Measurements from ENCODE around the gene BPTF.
"Not testable (repeated sequence)": the region's sequence is repeated elsewhere in the genome, so short reads cannot be mapped to it uniquely, and the experiment has no call there.

BPTF gene, protein sequence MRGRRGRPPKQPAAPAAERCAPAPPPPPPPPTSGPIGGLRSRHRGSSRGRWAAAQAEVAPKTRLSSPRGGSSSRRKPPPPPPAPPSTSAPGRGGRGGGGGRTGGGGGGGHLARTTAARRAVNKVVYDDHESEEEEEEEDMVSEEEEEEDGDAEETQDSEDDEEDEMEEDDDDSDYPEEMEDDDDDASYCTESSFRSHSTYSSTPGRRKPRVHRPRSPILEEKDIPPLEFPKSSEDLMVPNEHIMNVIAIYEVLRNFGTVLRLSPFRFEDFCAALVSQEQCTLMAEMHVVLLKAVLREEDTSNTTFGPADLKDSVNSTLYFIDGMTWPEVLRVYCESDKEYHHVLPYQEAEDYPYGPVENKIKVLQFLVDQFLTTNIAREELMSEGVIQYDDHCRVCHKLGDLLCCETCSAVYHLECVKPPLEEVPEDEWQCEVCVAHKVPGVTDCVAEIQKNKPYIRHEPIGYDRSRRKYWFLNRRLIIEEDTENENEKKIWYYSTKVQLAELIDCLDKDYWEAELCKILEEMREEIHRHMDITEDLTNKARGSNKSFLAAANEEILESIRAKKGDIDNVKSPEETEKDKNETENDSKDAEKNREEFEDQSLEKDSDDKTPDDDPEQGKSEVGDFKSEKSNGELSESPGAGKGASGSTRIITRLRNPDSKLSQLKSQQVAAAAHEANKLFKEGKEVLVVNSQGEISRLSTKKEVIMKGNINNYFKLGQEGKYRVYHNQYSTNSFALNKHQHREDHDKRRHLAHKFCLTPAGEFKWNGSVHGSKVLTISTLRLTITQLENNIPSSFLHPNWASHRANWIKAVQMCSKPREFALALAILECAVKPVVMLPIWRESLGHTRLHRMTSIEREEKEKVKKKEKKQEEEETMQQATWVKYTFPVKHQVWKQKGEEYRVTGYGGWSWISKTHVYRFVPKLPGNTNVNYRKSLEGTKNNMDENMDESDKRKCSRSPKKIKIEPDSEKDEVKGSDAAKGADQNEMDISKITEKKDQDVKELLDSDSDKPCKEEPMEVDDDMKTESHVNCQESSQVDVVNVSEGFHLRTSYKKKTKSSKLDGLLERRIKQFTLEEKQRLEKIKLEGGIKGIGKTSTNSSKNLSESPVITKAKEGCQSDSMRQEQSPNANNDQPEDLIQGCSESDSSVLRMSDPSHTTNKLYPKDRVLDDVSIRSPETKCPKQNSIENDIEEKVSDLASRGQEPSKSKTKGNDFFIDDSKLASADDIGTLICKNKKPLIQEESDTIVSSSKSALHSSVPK (N-terminal part only)

DNA sequence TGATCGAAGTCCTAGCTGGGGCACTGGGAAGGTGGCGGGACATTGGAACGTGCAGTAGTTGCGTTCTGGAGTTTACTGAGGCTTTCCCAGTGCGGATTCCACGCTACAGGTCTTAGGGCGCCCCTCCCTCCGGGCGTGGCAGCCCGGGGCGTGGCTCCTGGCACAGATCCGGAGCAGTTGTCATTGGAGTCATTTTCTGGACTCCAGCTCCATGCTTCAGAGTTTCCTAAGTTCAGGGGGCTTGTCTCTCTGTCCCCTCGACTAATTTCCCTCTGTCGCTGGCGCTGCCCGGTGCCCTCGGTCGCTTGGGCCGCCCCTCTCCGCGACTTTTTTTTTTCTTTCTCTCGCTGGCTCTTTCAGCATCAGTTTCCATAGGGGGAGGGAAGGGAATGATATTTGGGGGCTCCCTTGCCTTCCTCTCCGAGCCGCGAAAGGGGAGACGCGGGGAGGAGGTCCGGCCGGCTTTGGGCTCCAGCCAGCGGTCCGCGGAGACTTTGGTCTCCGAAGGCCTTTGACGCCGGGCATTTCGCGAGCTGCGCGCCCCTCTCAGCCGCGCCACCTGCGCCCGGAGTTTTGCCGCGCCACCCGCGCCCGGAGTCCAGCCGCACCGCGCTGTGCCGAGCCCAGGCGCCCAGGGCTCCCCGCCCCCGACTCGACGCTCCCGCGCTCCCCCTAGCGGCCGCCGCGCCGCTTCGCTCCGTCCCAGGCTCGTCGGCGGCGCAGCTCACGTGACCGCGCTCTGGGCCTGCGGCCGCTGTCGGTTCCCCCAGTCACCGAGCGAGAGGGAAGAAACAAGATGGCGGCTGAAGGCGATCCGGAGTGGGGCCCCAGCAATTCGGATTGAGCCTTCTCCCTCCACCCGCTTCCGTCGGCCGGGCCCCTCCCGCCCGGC lies at the start of gene BPTF:
TSS of gene BPTF (plus strand) at position 769 of the 892 bp plus-strand sequence. CDS start 222 bp downstream, outside the sequence.
- peak; percentile 95 for DNase-seq

DNA sequence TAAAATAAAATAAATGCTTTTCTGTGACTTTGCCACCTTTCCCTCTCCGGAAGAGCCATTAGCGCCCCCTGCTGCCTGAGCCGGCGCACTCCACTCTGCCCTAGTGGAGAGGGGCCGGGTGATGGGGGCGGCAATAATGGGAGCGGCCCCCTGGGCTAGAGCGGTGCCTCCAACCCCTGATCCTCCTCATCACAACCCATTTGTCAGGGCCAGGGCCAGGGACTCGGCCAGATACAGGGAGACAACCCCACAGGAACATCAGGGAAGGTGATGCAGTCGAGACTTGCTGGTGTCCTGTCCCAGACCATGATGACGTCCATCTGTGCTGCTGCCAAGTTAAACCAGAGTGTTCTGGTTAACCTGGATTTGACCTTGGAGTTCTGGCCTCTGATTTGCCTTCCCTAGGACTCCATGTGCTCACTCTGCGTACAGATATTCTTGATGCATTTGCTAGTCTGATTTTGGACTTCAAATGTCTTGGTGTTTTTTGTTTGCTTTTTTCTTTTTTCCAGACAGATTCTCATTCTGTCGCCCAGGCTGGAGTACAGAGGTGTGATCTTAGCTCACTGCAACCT lies 46.1 kb upstream of the BPTF start:
- peak; percentile 55 for DNase-seq

DNA sequence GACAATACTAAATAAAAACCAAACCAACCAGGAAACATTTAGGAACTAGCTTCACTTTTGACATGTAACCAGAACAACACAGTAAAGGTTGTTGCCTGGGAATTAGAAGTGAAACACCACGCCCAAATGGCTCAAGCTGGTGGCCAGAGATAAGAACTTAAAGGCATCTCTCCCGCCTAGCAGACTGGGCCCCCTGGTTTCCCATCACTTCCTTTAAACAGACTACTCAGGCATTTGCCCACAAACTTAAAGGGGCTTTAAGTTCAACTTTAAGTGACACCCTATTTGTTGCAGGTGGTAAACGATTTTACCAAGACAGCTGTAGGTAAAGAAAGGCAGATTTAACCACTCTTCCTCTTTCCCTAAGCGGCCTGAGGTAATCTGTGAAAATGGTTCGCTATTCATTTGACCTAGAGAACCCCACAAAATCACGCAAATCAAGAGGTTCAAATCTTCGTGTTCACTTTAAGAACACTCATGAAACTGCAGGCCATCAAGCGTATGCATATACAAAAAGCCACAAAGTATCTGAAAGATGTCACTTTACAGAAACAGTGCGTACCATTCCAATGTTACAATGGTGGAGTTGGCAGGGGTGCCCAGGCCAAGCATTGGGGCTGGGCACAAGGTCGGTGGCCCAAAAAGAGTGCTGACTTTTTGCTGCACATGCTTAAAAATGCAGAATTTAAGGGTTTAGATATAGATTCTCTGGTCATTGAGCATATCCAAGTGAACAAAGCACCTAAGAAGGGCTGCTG lies 40.8 kb upstream of the BPTF start:
- DNase-seq = no peak

DNA sequence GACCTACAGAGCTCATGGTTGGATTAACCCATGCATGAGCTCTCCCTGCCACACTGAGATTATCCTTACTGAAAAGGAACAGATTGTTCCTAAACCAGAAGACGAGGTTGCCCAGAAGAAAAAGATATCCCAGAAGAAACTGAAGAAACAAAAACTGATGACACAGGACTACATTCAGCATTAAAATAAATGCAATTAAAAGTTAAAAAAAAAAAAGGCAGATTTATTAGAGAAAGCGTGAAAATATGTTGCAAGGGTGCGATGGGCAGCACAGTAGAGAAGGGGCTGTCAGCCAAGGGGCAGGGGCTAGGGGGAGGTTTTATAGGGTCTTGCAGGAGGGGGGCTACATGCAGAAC lies 40.2 kb upstream of the BPTF start:
- no peak for DNase-seq

DNA sequence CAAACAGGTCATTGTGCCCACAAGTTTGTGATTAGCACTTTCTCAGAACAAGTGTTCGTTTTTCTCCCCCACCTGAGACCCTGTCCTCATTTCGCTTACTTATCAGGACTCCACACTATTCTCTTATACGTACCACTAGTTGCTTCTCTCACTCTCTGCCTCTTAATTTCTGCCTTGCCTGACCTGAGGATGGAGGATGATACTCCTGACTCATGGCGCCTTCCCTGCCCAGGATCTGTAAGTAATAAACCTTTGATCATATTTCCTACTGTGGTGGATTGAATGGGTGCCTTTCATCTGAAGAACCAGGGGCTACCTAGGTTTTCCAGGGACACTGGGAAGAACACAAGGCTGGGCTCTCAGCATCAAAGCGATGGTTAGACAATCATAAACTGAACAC lies 39.8 kb upstream of the BPTF start:
- no peak for DNase-seq

DNA sequence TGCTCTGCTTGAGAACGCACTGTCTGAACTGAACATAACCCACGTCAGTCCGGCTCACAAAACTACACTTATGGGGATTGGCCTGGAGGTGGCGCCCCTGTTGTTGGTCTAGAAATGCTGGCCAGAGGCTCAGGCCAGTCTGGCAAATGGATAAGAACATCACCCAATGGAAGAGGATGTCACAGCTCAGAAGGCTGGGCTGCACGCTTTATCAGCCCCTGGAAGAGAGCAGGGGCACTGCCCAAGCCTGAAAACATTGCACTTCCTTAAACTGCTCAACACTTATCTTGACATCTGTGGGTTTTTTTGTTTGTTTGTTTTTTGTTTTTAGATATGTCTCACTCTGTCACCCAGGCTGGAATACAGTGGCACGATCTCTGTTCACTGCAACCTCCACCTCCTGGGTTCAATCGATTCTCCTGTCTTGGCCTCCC lies 24.8 kb upstream of the BPTF start:
- peak; percentile 66 for DNase-seq

DNA sequence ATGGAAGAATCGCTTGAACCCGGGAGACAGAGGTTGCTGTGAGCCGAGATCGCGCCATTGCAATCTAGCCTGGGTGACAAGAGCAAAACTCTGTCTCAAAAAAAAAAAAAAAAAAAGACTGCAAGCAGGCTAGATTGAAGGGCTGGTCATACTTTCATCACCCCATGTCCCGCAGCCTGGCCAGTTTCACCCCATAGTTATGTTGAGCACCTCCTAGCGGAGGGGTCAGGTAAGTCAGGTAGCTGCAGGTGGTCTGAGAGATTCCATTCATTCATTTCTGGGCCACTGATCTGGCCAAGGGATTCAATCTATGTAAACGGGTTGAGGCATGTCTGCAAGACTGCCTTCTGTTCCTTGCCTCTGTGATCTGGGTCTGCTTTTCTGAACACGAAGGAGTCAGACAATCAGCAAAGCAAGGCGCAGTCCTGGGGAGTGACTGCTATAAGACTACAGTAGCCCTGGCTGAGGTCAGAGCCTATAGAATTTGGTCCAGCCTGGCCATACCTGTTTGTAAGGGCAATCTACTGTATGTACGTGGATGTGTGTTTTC lies 23.6 kb upstream of the BPTF start:
- no peak for DNase-seq

DNA sequence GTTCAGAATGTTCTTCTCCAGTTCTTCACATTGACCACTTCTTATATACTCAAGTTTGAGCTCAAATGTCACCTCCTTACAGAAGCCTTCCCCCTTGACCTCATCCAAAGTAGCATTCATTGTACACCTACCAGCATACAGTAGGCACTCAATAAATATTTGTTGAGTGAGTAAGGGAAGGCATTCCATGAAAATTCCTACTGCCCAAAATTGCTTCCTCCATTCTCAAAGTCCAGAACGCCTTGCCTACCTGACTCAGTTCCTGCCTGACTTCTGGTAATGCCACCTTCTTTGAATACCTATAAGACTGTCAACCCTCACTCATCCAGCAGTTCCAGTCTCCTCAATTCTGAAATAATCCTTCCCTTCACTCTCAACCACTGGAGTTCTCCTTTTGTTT lies 14.8 kb upstream of the BPTF start:
- DNase-seq = no peak

DNA sequence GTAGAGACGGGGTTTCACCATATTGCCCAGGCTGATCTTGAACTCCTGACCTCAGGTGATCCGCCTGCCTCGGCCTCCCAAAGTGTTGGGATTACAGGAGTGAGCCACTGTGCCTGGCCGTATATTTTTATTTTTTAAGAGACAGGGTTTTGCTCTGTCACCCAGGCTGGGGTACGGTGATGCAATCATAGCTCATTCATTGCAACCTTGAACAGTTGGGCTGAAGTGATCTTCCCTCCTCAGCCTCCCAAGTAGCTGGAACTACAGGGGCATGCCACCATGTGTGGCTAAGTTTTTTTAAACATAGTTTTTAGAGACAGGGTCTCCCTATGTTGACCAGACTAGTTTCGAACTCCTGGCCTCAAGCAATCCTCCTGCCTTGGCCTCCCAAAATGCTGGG lies 12.9 kb upstream of the BPTF start:
- not testable (repeated sequence) for DNase-seq

DNA sequence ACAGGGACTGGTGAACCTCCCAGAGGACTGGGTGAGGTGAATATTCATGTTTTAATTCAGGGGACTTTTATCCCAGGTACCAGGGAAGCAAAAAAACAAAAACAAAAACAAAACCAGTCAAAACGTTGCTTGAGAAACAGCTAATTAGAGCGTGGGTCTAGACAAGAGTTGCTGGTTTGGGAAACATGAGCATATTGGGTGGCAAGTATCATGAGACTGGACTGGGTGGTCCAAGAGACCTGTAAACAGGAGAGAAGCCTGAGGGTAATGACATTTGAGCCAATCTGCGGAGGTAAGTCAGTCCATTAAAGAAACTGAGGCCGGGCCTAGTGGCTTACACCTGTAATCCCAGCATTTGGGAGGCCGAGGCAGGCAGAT lies 11.5 kb upstream of the BPTF start:
- no peak for DNase-seq

DNA sequence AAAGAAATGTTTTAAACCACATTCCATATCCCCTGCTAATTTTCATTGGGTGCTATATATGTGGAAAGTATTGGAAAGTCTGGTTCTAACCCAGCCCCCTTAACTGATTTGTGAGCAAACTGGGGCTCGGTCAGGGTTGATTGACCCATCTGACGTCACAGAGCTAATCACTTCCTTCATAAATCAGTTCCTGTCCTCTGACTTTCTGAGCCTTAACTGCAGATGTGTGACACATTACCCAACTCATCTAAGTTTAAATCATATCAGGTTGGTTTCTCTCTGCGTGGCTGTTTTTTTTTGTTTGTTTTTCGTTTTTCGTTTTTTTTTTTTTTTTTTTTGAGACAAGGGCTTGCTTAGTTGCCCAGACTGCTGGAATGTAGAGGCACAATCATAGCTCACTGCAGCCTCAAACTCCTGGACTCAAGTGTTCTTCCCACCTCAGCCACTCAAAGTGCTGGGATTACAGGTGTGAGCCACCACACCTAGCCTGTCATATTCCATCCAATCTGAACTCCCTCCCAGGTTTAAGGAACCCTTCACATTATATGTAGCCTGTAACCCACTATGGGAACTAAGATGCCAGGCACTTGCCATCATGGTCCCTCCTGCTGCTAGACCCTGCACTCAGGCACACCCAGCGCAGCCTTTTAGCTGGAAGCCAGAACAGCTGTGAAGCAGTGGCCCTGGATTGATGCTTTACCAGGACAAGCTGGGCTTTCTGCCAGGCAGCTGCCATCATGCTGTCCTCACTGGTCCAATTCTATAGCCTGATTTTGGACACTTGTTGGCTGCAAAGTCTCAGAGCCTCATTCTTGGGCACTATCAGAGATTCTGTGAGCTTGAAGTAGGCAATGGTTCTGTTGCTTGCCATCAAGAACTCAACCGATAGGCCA lies 6.9 kb upstream of the BPTF start:
- DNase-seq = no peak

DNA sequence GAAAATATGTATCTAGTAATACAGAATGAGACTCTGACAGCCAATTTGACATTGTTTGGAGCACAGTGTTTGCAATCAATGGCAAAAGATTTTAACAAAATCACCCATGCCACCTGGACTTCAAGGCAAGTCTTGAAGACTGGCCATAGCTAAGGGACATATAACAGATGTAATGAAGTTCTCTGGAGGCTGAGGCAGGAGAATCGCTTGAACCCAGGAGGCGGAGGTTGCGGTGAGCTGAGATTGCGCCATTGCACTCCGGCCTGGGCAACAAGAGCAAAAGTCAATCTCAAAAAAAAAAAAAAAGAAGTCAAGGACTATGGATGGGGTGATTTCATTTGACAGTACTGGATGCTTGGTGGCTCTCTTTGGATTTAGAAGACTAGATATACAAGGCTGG lies 5.6 kb upstream of the BPTF start:
- DNase-seq = no peak

DNA sequence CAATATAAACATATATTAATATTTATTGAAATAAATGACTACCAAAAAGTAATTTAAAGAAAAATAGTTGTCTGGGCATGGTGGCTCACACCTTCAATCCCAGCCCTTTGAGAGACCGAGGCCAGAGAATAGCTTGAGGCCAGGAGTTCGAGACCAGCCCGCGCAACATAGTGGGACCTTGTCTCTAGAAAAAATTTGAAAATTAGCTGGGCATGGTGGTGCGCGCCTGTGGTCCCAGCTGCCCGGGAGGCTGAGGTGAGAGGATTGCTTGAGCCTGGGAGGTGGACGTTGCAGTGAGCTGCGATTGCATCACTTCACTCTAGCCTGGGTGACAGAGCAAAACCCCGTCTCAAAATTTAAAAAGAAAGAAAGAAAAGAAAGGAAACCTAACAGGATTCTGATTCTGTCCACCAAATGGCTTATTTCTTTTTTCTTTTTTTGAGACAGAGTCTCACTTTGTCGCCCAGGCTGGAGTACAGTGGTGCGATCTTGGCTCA lies 3.4 kb upstream of the BPTF start:
- DNase-seq = no peak

DNA sequence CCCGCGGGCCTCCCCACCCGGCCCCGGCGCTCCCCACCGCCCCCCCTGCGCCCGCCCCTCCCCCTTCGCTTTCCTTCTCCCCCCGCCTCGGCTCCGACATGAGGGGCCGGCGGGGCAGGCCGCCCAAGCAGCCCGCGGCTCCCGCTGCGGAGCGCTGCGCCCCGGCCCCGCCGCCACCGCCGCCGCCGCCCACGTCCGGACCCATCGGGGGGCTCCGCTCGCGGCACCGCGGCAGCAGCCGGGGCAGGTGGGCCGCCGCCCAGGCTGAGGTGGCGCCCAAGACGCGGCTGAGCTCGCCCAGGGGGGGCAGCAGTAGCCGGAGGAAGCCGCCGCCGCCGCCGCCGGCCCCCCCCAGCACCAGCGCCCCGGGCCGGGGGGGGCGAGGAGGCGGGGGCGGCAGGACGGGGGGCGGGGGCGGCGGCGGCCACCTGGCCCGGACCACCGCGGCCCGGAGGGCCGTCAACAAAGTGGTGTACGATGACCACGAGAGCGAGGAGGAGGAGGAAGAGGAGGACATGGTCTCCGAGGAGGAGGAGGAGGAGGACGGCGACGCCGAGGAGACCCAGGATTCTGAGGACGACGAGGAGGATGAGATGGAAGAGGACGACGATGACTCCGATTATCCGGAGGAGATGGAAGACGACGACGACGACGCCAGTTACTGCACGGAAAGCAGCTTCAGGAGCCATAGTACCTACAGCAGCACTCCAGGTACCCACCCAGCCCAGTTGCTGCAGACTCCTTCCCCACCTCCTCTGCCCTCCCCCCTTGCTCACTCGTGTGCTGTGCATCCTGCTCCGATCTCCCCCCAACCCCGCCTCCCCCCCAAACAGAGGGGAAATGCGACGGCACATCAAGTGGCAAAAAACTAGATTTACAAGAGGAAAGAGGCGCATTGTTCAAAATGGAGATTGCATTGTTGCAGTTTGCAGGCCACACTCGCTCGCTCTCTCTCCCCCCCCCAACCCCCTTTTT lies 611 bp downstream of the BPTF start:
- peak; percentile 58 for DNase-seq

DNA sequence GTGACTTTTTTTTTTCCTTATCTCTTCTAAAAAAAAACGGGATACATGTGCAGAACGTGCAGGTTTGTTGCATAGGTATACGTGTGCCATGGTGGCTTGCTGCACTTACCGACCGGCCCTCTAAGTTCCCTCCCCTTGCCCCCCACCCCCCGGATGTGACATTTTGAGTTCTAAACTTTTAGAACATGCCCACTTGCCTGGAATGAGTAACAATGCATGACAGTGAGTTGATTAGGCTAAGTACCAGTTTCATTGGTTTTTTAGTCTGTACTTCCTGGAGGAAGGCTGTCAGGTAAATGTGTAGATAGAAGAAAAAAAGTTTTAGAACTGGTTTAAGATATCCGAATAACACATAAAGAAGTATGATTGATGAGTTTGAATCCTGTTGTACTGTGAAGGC lies 4.0 kb downstream of the BPTF start:
- DNase-seq = peak; percentile 79

DNA sequence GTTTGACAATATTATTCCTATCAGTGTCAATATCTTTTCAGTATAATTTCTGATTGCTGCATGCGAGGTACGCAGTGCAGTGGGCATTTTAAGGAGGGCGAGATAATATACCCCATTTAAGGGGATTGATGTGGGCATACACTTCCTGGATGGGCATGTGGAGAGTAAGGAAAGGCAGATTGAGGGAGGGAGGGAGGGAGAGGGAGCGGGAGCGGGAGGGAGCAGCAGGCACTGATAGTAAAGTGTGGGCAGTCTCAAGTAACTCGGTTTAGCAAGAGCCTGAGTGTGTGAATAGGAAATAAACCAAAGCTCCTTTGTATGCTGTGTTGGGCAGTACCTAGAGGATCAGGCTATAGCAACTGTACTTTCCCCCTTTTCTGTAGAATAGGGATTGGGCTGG lies 5.1 kb downstream of the BPTF start:
- no peak for DNase-seq

DNA sequence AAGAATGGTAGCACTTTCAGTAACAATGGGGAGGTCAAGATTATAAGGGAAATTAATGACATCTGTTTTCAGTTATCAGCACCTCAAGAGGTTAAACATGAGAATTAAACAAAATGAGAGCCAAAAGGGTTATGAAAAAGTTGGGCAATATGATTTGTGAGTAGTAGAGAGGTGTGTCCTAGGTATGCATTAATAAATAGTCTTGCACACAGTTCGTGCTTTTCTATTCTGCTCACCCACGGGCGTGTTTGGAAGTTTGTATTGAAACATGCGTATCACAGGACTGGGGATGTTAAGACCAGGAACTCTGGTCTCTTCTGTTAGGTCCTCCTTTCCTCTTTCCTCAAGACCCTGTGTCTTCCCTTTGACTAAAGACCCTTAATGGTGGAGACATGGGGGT lies 6.0 kb downstream of the BPTF start:
- no peak for DNase-seq

DNA sequence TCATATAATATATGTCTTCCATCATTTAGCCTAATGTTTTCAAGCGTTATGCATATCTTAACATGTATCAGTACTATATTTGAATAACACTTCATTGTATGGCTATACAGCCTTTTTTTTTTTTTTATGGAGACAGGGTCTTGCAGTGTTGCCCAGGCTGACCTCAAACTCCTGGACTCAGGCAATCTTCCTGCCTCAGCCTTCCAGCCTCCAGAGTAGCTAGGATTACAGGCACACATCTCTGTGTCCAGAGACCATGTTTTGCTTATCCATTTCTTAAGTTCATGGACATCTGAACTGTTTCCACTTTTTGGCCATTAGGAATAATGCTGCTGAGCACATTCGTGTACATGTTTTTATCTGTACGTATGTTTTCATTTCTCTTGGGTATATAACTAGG lies 7.8 kb downstream of the BPTF start:
- no peak for DNase-seq
